HG03139 (cell line): ENCODE measurements around the gene GNB1L.
"Not testable (repeated sequence)": the region's sequence is repeated elsewhere in the genome, so short reads cannot be mapped to it uniquely, and the experiment has no call there.

Experiments used
- ATAC-seq: cut with Tn5 transposase; IDR thresholded peaks from one replicate; pipeline ENCODE4 v1.9.1; 2021; ENCODE audit not compliant: unreplicated experiment

GNB1L gene

GRCh38 chr22:19799322-19800190 lies 55.1 kb downstream of the GNB1L start:
- ATAC-seq = no peak

- no peak for ATAC-seq
These were observed 55.8 kb downstream of the GNB1L start for GRCh38 chr22:19798891-19799293.

- no peak for ATAC-seq
These were observed 56.5 kb downstream of the GNB1L start for GRCh38 chr22:19798003-19798665.

GRCh38 chr22:19797086-19798002 lies 57.3 kb downstream of the GNB1L start:
- no peak for ATAC-seq

- no peak for ATAC-seq
These were observed 58.5 kb downstream of the GNB1L start for GRCh38 chr22:19796160-19796559.

- no peak for ATAC-seq
These were observed 59.1 kb downstream of the GNB1L start for GRCh38 chr22:19795617-19796008.

- ATAC-seq = no peak
These were observed 60.9 kb downstream of the GNB1L start for GRCh38 chr22:19793661-19794310.

- ATAC-seq = no peak
These were observed 61.5 kb downstream of the GNB1L start for GRCh38 chr22:19793161-19793560.

- not testable (repeated sequence) for ATAC-seq
These were observed 62.2 kb downstream of the GNB1L start for GRCh38 chr22:19792383-19792896.

GRCh38 chr22:19791894-19792293 lies 62.8 kb downstream of the GNB1L start:
- ATAC-seq = no peak

GRCh38 chr22:19791243-19791642 lies 63.4 kb downstream of the GNB1L start:
- no peak for ATAC-seq

GRCh38 chr22:19789828-19790227 lies 64.8 kb downstream of the GNB1L start:
- ATAC-seq = no peak

- no peak for ATAC-seq
These were observed 65.3 kb downstream of the GNB1L start for GRCh38 chr22:19789406-19789805.

- ATAC-seq = no peak
These were observed 65.9 kb downstream of the GNB1L start for GRCh38 chr22:19788661-19789225.

- ATAC-seq = no peak
These were observed 66.9 kb downstream of the GNB1L start for GRCh38 chr22:19787849-19788141.

- ATAC-seq = no peak
These were observed 67.5 kb downstream of the GNB1L start for GRCh38 chr22:19786959-19787848.

GRCh38 chr22:19786264-19786585 lies 68.4 kb downstream of the GNB1L start:
- no peak for ATAC-seq

GRCh38 chr22:19785461-19786263 lies 69.0 kb downstream of the GNB1L start:
- no peak for ATAC-seq
